ENCODE data around the gene CHST7. TPM values are rescaled to one million over a fixed set of nuclear protein-coding genes. Genes with fewer than 3 reads are reported as not detected.

CHST7 gene
- total and polyA plus RNA-seq, 2 experiments from 2014 or later: 7.6 to 27.2 TPM

DNA sequence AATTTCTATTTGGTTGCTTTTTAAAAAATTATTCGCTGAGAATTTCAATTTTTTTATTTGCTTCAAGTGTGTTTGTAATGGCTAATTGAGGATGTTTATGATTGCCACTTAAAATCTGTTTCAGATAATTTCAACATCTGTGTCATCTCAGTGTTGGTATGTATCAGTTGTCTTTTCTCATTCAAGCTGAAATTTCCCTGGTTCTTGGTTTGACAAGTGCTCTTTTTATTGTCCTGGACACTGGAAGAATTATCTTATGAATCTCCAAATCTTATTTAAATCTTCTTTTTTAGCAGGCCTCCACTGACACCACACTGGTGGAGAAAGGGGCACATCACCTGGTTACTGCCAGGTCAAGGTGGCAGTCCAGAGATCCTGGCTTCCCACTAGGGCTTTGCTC is 21.5 kb downstream of the CHST7 start (continued):
- TF ChIP-seq ZNF331 (CRISPR knock-in tag; IDR thresholded peaks at IDR 0.05; ENCODE audit: low read depth): no peak
- no peak for TF ChIP-seq ZNF114 (CRISPR knock-in tag; IDR thresholded peaks at IDR 0.05)
- TF ChIP-seq, protein P1, sequence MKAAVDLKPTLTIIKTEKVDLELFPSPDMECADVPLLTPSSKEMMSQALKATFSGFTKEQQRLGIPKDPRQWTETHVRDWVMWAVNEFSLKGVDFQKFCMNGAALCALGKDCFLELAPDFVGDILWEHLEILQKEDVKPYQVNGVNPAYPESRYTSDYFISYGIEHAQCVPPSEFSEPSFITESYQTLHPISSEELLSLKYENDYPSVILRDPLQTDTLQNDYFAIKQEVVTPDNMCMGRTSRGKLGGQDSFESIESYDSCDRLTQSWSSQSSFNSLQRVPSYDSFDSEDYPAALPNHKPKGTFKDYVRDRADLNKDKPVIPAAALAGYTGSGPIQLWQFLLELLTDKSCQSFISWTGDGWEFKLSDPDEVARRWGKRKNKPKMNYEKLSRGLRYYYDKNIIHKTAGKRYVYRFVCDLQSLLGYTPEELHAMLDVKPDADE (IDR thresholded peaks at IDR 0.05): no peak
- no peak for TF ChIP-seq NANOG (IDR thresholded peaks at IDR 0.05; ENCODE audit: borderline replicate concordance)
- TF ChIP-seq JUNB (IDR thresholded peaks at IDR 0.05; ENCODE audit: unreplicated experiment): no peak
- no peak for TF ChIP-seq CREB1 (CRISPR knock-in tag; IDR thresholded peaks at IDR 0.05; ENCODE audit: low read depth)
- TF ChIP-seq, protein P2, sequence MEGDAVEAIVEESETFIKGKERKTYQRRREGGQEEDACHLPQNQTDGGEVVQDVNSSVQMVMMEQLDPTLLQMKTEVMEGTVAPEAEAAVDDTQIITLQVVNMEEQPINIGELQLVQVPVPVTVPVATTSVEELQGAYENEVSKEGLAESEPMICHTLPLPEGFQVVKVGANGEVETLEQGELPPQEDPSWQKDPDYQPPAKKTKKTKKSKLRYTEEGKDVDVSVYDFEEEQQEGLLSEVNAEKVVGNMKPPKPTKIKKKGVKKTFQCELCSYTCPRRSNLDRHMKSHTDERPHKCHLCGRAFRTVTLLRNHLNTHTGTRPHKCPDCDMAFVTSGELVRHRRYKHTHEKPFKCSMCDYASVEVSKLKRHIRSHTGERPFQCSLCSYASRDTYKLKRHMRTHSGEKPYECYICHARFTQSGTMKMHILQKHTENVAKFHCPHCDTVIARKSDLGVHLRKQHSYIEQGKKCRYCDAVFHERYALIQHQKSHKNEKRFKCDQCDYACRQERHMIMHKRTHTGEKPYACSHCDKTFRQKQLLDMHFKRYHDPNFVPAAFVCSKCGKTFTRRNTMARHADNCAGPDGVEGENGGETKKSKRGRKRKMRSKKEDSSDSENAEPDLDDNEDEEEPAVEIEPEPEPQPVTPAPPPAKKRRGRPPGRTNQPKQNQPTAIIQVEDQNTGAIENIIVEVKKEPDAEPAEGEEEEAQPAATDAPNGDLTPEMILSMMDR (conservative IDR thresholded peaks at IDR 0.05; ENCODE audit: low read depth in 2 of 2): no peak

DNA sequence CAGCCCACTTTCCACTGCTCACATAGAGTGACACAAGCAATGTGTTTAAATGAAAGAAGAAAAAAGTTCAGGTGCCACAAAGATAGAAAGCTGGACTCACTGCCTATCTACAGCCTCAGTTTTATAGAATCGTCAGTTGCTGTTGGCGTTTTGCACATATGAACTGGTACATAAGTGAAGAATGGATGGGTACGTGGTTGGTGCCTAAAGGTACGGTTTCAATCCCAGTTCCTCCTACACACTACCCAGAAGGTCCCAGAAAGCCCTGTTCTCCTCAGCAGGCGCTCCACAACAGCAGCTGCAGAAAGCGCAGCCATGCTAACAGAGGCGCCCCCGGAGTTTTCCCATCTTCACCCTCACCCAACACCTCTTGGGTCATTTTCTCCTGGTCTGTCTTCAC is 23.6 kb downstream of the CHST7 start:
- no peaks in the 10 kb centered on the region for H3K36me3 ChIP-seq (ENCODE audit: insufficient read depth)
- no peak overlapping the region for H3K4me2 ChIP-seq
- H3K27ac ChIP-seq (ENCODE audit: low read depth): no peak overlapping the region
- peaks cover 29% of the 10 kb centered on the region; the same call in 1 of the 2 replicates for H3K79me2 ChIP-seq (replicated peaks; ENCODE audit: insufficient read depth)
- H3K4me1 Mint-ChIP-seq: peaks cover 24% of the 10 kb centered on the region
- peaks cover 6% of the 10 kb centered on the region; the same call in 2 of the 3 replicates for H3K36me3 Mint-ChIP-seq (ENCODE audit: low read depth)
- H3K27me3 Mint-ChIP-seq (ENCODE audit: insufficient read depth, low read depth, poor library complexity): peaks cover 2% of the 10 kb centered on the region
- H3K4me1 ChIP-seq (ENCODE audit: insufficient read depth): no peaks in the 10 kb centered on the region
- TF ChIP-seq JUNB (IDR thresholded peaks at IDR 0.05; ENCODE audit: unreplicated experiment): no peak
- TF ChIP-seq STAT1 (IDR thresholded peaks at IDR 0.05; ENCODE audit: unreplicated experiment): no peak
- TF ChIP-seq CREB1 (CRISPR knock-in tag; IDR thresholded peaks at IDR 0.05; ENCODE audit: low read depth): no peak
- TF ChIP-seq EZH2phosphoT487 (IDR thresholded peaks at IDR 0.05; ENCODE audit: unreplicated experiment): no peak
- no peak for TF ChIP-seq ZNF331 (CRISPR knock-in tag; IDR thresholded peaks at IDR 0.05; ENCODE audit: low read depth)
- TF ChIP-seq, protein P1 (IDR thresholded peaks at IDR 0.05): no peak
- no peak for TF ChIP-seq NANOG (IDR thresholded peaks at IDR 0.05; ENCODE audit: borderline replicate concordance)
- TF ChIP-seq REST (IDR thresholded peaks at IDR 0.05; ENCODE audit: unreplicated experiment): no peak
- TF ChIP-seq ZNF114 (CRISPR knock-in tag; IDR thresholded peaks at IDR 0.05): no peak
- H3K9me3 Mint-ChIP-seq: no peaks in the 10 kb centered on the region
- no peak overlapping the region for H3K27ac Mint-ChIP-seq
- no peak for ATAC-seq
- no peaks in the 10 kb centered on the region for H3F3A ChIP-seq (replicated peaks; ENCODE audit: low read depth)
- no peak overlapping the region for H2AFZ ChIP-seq
- H3K4me3 Mint-ChIP-seq: no peak overlapping the region
- no peaks in the 10 kb centered on the region for H3K9me2 ChIP-seq (ENCODE audit: insufficient read depth)
- H4K20me1 ChIP-seq (replicated peaks; ENCODE audit: insufficient read depth): no peaks in the 10 kb centered on the region
- no peak overlapping the region for H3K4me3 ChIP-seq
- DNase-seq (ENCODE audit: low spot score): no peak
- H3K27me3 ChIP-seq (ENCODE audit: insufficient read depth): no peaks in the 10 kb centered on the region
